GM10266 (cell line): ENCODE results near the gene SNED1.
A peak's percentile ranks its signal among the peaks of the same experiment; 100 is the strongest.

Source experiments
- DNase-seq: peaks from one replicate; pipeline ENCODE4 v3.0.0; 2012; ENCODE audit errors: extremely low spot score
- TF ChIP-seq, protein P1 (sequence below): IDR thresholded peaks from 2 replicates; pipeline ENCODE4 v1.5.1; 2012; ENCODE audit warnings: mild to moderate bottlenecking, low read depth; ENCODE audit not compliant: control insufficient read depth, insufficient read depth; ENCODE audit errors: missing control alignments

SNED1 gene

DNA sequence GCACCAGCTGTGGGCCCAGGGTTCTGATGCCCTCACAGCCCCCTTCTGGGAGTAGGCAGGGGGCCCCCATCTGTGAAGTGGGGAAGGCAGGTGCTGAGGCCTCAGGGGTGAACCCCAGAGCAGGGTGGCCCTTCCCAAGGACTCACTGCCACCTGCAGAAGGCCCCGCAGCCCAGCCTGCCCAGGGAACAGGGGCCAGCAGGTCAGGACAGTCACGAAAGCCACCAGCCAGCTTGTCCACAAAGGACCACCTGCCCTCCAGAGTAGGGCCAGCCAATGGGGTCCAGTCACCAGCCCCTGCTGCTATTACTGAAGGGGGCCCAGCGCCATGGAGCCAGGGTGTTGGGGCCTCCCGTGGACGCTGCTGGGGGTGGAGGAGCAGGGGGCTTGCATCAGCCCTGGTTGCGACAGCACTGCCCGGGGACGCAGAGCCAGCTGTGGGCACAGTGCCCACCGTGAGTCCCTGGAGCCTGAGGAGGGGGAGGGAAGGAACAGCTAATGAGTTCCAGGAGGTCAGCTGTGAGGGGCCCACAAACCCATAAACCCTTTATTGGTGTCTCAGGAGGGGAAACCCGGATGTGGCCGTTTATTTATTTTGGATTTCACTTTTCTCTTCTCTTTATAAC is 11.5 kb upstream of the SNED1 start:
- DNase-seq, result no peak
- TF ChIP-seq, protein P1, sequence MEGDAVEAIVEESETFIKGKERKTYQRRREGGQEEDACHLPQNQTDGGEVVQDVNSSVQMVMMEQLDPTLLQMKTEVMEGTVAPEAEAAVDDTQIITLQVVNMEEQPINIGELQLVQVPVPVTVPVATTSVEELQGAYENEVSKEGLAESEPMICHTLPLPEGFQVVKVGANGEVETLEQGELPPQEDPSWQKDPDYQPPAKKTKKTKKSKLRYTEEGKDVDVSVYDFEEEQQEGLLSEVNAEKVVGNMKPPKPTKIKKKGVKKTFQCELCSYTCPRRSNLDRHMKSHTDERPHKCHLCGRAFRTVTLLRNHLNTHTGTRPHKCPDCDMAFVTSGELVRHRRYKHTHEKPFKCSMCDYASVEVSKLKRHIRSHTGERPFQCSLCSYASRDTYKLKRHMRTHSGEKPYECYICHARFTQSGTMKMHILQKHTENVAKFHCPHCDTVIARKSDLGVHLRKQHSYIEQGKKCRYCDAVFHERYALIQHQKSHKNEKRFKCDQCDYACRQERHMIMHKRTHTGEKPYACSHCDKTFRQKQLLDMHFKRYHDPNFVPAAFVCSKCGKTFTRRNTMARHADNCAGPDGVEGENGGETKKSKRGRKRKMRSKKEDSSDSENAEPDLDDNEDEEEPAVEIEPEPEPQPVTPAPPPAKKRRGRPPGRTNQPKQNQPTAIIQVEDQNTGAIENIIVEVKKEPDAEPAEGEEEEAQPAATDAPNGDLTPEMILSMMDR, result no peak

DNA sequence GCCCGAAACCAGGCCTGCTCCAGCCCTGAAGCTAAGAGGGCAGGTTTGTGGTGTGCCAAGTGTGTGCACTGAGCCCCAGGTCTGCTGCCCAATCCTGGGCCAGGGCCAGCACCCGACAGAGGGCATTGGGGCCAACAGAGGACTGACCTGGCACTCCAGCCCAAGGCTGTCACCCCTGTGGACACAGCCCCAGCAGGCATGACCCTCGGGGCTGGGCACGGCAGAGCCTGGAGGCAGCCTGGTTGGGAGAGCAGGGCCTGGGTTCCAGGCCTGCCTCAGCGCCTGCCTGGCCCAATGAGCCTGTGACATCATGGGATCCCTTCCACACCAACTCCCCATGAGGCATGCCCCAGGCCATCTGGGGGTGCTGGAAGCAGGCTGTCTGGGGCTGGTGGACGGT is 10.8 kb upstream of the SNED1 start:
- TF ChIP-seq, protein P1, result no peak
- DNase-seq, result no peak

DNA sequence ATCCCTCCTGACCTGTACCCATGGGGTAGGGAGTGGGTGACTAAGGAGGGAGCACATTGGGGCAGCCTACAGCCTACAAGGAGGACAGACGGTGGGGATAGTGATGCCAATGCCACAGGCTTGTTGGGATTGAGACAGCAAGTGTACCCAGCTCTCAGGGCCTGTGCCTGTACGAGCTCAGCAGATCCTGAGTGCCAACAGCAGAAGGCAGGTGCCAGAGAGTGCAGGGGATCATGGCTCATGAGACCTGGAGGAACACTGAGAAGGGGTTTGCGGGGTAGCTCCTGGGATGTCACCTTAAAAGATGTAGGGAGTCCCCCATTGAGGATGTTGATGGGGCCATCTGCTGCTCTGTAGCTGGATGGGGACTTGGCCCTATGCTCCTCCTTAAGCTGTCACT is 10.3 kb upstream of the SNED1 start:
- no peak for DNase-seq
- TF ChIP-seq, protein P1, result no peak

DNA sequence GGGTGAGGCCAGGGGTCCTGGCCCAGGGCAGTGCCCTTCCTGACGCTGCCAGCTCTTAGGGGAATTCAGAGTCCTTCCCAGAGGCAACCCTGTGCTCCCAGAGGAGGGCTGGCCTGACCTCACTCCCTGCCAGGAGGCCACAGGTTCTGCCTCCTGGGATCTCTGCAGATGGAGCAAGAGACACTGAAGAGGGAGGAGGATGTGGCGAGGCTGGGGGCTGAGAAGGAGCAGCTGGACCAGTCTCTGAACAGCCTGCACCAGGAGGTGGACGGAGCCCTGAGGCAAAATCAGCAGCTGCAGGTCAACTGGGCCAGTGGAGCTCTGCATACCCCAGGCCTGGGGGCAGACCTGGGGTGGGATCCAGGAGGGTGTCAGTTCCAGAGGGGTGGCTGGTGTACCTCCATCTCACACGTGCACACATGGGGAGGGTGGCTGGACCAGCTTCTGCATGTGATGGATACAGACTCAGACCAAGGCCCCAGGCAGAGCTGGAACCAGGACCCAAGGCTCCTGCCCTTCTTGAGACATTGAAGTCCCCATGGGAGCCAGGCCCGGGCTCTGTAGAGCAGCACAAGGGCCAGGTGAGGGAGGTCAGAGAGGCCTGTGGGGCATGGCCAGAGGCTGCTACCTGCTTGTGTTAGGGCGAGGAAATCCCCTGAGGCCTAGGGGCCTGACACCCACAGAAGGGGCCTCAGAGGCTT is 9.7 kb upstream of the SNED1 start:
- DNase-seq, result no peak
- TF ChIP-seq, protein P1, result no peak

DNA sequence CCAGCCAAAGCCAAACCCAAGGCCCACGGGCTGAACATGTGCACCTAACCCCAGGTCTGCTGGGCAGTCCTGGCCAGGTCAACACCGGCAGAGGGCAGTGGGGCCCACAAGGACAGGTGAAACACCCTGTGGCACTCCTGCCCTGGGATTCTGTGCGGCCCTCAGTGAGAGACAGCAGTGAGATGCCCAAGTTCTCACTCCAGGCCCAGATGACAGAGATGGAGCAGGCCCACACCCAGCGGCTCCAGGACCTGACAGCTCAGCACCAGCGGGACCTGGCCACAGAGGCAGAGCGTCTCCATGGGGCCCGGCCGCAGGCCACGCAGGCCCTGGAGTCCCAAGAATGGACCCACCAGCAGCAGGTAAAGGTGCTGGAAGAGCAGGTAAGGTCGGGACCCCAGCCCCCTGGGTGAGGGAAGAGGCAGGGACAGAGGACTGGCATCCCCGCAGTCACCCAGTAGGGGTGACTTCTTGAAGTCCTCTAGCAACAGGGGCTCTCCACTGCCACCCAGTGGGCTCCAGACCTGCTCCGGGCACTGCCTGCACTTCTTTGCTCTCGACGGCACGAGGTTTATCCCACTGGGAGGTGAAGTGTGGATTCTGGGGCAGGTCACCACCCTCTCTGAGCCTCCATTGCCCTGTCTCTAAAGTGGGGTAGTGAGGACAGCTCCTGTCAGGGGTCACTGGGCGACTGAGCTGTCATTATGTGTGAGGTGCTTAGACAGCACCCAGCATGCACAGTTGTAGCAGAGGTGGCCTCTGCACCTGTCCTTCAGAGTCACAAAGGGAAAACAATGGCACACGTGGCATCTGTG is 8.8 kb upstream of the SNED1 start:
- TF ChIP-seq, protein P1, result peak; percentile 33
- DNase-seq, result no peak

DNA sequence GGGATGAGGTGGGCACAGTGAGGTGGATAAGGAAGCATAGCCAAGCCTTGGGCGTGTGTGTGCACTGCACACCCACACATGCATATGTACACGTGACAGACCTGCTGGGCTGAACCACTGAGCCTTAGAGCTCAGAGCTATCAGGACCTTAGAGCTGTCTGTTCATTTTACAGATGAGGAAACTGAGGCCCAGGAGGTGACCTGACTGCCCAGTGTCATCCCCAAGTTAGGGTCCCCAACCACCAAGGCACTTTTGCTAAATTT is 8.2 kb upstream of the SNED1 start:
- TF ChIP-seq, protein P1, result no peak
- no peak for DNase-seq
